HG03558 (cell line): ENCODE measurements around the gene C14orf39.
"Not testable (repeated sequence)": the region's sequence is repeated elsewhere in the genome, so short reads cannot be mapped to it uniquely, and the experiment has no call there.

Experiments
- ATAC-seq: cut with Tn5 transposase; IDR thresholded peaks from one replicate; pipeline ENCODE4 v1.9.1; 2021; ENCODE audit warnings: moderate number of reproducible peaks; ENCODE audit not compliant: unreplicated experiment; ENCODE audit errors: extremely low read depth

Gene C14orf39

DNA sequence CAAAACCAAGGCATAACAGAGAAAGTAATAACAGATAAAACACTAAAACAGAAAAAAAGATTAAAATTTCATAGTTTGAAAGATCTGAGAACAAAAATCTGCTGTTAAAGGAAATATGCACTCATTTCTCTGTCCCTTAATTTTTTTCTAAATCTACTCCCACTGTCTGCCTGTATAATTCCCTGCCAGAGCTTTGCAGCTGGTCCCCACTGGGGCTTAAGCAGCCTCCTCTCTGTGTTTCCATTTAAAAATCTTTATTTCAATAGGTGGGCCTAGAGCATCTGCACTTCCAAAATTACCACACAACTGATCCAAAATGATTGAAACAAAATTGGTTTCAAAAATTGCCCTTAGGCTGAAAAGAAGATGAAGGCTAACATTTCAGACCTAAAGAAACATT is 16.7 kb upstream of the C14orf39 start:
- no peak for ATAC-seq

DNA sequence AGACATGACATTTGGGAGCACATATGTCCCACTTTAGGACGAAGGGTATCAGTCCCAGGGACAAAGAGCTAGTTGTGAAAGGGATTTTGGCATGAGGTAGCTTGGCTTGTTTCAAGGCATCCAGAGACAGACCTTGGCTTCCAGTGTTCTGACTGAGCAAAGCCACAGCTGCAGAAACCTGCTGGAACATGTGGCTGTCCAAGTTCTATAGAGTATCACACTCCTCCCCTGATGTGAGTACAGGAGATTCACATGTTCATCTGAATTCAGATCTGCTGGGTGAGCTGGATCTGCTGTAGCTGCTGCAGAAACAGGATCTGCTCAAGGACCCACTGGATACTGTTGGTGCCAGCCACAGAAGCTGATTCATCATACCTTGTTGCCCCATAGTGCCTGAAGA is 10.1 kb upstream of the C14orf39 start:
- no peak for ATAC-seq

DNA sequence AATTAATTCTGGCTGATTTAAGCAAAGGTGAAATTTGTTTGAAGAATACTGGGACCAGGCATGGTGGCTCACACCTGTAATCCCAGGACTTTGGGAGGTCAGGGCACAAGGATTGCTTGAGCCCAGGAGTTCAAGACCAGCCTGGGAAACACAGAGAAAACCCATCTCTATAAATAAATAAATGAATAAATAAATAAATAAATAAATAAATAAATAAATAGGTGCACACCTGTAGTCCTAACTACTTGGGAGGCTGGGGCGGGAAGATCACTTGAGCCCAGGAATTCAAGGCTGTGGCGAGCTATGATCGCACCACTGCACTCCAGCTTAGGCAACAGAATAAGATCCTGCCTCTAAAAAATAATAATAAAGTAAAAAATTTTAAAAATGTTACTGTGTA is 4.4 kb upstream of the C14orf39 start:
- no peak for ATAC-seq

DNA sequence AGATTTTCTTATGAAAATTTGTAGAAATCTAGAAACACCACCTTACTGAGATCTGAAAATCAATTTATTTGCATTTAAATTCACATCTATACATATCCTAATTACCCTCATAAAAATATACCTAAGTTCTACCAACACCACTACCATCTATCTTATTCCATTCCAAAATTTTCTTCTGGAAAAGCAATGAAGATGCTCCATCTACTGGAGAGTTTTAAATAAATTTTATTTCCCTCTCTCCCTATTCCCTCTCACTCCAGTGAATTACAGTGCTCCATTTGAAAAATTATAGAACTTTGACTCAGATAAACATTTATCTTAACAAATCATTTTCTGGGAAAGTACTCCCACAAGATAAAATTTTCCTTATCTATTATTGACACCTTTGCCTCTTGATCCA is 2.3 kb upstream of the C14orf39 start:
- ATAC-seq: no peak

DNA sequence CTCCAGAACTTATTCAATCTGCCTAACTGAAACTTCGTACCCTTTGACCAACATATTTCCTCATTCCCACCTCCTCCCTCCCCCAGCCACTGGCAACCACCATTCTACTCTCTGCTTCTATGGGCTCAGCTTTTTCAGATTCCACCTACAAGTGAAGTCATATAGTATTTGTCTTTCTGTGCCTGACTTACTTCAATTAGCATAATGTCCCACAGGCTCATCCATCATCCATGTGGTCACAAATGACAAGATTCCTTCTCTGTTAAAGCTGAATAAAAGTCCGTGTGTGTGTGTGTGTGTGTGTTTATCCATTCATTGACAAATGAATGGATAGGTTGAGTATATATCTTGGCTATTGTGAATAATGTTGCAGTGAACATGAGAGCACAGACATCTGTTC is 1.3 kb upstream of the C14orf39 start:
- no peak for ATAC-seq

DNA sequence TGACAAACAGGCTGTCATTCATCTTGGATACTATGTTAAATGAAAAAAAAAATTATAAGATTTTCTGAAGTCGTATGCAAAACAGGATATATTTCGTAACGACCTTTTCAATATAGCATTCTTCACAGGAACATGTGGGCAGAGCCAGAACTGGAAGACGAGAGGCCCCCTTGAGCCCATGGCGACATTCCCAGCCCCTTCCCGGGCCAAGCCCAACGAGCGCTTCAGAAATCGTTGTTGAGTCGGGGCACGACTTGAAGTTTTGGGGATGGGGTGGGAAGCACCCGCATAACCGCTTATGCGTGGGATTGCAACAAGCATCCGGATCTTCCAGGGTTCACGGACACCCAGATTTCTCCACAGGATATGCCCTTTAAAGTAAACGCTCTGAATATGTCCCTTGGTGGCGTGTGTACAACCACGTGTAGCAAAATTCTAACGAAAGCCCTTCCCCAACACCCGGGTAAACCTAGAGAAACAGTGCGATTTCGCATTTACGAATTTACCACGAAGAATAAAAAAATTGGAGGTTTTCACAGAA is 736 bp downstream of the C14orf39 start:
- no peak for ATAC-seq

DNA sequence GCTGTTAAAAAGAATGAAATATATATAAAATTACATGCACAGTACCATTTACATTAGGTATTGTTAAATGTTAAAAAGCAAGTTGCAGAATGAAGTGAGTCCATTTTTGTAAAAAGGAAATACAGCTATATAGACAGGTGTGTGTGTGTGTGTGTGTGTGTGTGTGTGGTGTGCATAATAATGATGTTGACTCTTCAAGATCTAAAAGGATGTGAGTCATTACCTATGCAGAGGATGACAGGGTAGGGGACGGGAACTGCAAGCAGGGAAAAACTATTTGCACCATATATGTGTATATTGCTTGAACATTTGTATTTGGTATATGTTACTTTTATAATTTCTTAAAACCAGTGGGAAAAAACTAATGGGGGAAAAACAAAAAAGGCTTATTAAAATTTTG is 3.1 kb downstream of the C14orf39 start:
- ATAC-seq: no peak

DNA sequence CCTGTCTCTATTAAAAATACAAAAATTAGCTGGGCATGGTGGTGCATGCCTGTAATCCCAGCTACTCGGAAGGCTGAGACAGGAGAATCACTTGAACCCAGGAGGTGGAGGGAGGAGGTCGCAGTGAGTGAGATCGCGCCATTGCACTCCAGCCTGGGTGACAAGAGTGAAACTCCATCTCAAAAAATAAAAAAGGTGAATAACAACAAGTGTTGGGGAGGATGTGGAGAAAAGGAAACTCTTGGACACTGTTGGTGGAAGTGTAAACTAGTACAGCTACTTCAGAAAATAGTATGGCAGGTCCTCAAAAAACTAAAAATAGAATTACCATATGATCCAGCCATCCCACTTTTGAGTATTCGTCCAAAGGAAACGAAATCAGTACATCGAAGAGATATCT is 5.6 kb downstream of the C14orf39 start:
- not testable (repeated sequence) for ATAC-seq

DNA sequence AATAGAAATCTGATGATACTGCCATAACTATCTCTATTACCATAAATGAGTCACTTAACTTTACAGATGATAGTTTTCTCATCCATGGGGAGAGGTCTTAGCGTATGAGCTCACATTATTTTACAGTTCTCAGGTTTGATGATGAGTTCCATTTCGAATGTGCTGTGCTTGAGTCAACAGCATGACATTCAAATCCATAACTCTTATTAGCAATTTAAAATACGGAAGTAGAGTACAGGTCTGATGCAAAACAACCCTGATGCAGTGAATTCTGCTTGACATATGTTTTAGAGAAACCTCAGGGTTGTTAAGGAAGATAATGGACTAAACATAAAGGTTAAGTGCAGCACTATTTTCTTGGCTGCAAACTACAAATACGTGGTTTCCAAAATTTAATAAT is 30.0 kb downstream of the C14orf39 start:
- no peak for ATAC-seq

DNA sequence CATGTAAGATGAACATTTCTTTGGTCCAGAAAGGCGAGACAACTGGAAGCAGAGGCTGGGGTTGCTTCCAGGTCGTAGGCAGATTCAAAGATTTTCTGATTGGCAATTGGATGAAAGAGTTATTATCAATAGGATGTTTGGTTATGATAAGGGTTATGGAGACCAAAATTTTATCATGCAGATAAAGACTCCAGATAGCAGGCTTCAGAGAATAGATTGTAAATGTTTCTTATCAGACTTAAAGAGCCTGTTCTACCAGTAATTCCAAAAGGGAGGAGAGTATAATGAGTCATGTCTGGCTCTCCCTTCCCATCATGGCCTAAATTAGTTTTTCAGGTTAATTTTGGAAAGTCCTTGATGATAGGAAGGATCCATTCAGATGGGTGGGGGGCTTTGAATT is 55.6 kb downstream of the C14orf39 start:
- ATAC-seq: no peak

DNA sequence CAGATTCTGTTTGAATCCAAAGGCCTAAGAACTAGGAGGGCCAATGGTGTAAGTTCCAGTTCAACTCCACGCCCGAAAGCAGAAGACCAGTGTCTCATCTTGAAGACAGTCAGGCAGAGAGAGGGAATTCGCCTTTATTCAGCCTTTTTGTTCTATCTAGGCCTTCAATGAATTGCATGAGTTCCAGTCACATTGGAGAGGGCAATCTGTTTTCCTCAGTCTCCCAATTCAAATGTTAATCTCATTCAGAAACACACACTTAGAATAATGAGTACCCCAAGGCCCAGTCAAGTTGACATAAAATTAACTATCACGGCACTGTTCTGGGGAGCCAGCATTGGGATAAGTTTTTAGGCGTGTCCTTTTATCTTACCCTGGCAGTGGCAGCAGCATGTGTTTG is 65.8 kb downstream of the C14orf39 start:
- no peak for ATAC-seq

DNA sequence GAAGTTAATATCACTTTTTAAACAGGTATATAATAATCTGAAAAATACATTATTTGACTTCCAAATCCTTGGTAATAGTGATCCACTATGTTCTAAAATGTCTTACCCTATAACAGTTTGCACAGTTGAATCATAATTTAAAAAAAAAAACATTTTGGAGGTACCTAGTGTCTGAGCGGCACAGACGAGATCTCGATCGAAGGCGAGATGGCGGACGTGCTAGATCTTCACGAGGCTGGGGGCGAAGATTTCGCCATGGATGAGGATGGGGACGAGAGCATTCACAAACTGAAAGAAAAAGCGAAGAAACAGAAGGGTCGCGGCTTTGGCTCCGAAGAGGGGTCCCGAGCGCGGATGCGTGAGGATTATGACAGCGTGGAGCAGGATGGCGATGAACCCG is 88.3 kb downstream of the C14orf39 start:
- not testable (repeated sequence) for ATAC-seq

DNA sequence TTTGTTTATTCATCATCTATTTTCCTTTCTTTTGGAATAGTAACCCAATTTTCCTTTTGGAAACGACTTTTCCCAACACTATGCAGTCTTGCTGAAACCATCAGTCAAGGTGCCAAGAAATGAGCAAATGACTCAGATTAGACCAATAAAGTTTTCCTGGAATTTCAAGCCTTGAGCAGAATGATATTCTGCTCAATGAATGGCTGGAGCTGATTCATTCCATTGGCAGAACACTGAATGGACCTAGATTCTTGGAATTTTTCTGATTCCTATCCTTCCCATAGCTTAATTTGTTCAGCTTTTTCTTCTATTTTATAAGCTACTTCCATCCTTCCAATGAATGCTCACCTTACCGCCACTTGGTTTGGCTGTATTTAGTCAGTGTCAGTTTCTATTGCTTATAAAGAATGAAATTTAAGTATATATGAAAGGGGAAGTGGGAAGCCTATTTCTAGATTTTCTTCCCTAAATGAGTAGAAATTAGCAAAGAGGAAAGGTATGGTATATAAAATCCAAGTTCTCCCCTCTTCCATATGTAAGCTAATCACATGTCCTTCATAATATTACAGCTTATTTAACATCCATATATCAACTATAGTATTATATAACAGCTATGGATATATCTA is 89.0 kb downstream of the C14orf39 start:
- ATAC-seq: no peak
